WERI-Rb-1 (cell line): ENCODE data around the gene PPP1R16B.

ENCODE experiments used
- DNase-seq: peaks from one replicate; pipeline ENCODE4 v3.0.0-alpha.2; 2020
- H3K27ac ChIP-seq: fragments of 250-450 bp; sonication (Bioruptor Pico); 2 replicates; pipeline ENCODE4 v1.5.1; 2020; ENCODE audit warnings: mild to moderate bottlenecking, moderate library complexity
- H3K27me3 ChIP-seq: fragments of 250-450 bp; sonication (Bioruptor Pico); 2 replicates; pipeline ENCODE4 v1.5.1; 2021; ENCODE audit warnings: mild to moderate bottlenecking, low read depth, moderate library complexity; ENCODE audit not compliant: insufficient read depth, severe bottlenecking
- H3K36me3 ChIP-seq: fragments of 250-450 bp; sonication (Bioruptor Pico); 2 replicates; pipeline ENCODE4 v1.5.1; 2020; ENCODE audit warnings: mild to moderate bottlenecking, moderate library complexity
- H3K4me3 ChIP-seq: 2 replicates; pipeline ENCODE4 v1.5.1; 2011; ENCODE audit warnings: low read depth, mild to moderate bottlenecking, control low read depth, low read length
- H3K9me3 ChIP-seq: fragments of 250-450 bp; sonication (Bioruptor Pico); 2 replicates; pipeline ENCODE4 v1.5.1; 2021; ENCODE audit warnings: mild to moderate bottlenecking, moderate library complexity; ENCODE audit not compliant: severe bottlenecking
- CTCF ChIP-seq: IDR thresholded peaks from 2 replicates; pipeline ENCODE4 v1.5.1; 2011; ENCODE audit warnings: low read depth, mild to moderate bottlenecking, control low read depth, inconsistent platforms, low read length

Gene PPP1R16B

GRCh38 chr20:38771621-38772020 lies 33.9 kb upstream of the PPP1R16B start:
- Histone ChIP-seq H3K4me3 (no peak overlapping the region), H3K36me3 (peaks cover 40% of the 10 kb centered on the region), H3K27me3 (no peaks in the 10 kb centered on the region), H3K9me3 (no peaks in the 10 kb centered on the region), H3K27ac (no peak overlapping the region)
- DNase-seq: no peak
- no peak for TF ChIP-seq CTCF

- H3K27ac ChIP-seq: no peak overlapping the region
- H3K27me3 ChIP-seq: no peaks in the 10 kb centered on the region
- DNase-seq: no peak
- peaks cover 30% of the 10 kb centered on the region for H3K36me3 ChIP-seq
- no peak overlapping the region for H3K4me3 ChIP-seq
- H3K9me3 ChIP-seq: no peaks in the 10 kb centered on the region
- no peak for TF ChIP-seq CTCF
Measured at GRCh38 chr20:38774167-38774566, 31.3 kb upstream of the PPP1R16B start.

- H3K27ac ChIP-seq: no peak overlapping the region
- TF ChIP-seq CTCF: no peak
- no peaks in the 10 kb centered on the region for H3K27me3 ChIP-seq
- peaks cover 30% of the 10 kb centered on the region for H3K36me3 ChIP-seq
- DNase-seq: no peak
- H3K4me3 ChIP-seq: no peak overlapping the region
- H3K9me3 ChIP-seq: no peaks in the 10 kb centered on the region
Measured at GRCh38 chr20:38776363-38776762, 29.1 kb upstream of the PPP1R16B start.

GRCh38 chr20:38779247-38780097 lies 26.0 kb upstream of the PPP1R16B start:
- no peak overlapping the region for H3K4me3 ChIP-seq
- H3K9me3 ChIP-seq: no peaks in the 10 kb centered on the region
- no peak for DNase-seq
- no peak overlapping the region for H3K27ac ChIP-seq
- peaks cover 2% of the 10 kb centered on the region; the same call in 1 of the 2 replicates for H3K36me3 ChIP-seq
- TF ChIP-seq CTCF: no peak
- no peaks in the 10 kb centered on the region for H3K27me3 ChIP-seq

GRCh38 chr20:38782275-38782674 lies 23.2 kb upstream of the PPP1R16B start:
- DNase-seq: no peak
- Histone ChIP-seq H3K27ac (no peak overlapping the region), H3K9me3 (no peaks in the 10 kb centered on the region), H3K36me3 (no peaks in the 10 kb centered on the region), H3K4me3 (no peak overlapping the region), H3K27me3 (no peaks in the 10 kb centered on the region)
- TF ChIP-seq CTCF: no peak

GRCh38 chr20:38787870-38788269 lies 17.6 kb upstream of the PPP1R16B start:
- no peak overlapping the region for H3K27ac ChIP-seq
- H3K9me3 ChIP-seq: no peaks in the 10 kb centered on the region
- no peaks in the 10 kb centered on the region for H3K36me3 ChIP-seq
- DNase-seq: no peak
- TF ChIP-seq CTCF: no peak
- no peak overlapping the region for H3K4me3 ChIP-seq
- no peaks in the 10 kb centered on the region for H3K27me3 ChIP-seq
